GM19193 (cell line): ENCODE results near the gene PHACTR1.

Experiments
- POLR2A ChIP-seq: IDR thresholded peaks from 4 replicates; pipeline ENCODE4 v1.6.1; 2011; ENCODE audit not compliant: insufficient read depth, insufficient read length; ENCODE audit errors: extremely low read depth

PHACTR1 gene

GRCh38 chr6:12716298-12716916 lies at the start of gene PHACTR1:
Gene PHACTR1 (plus strand): TSS chr6:12716767.
- TF ChIP-seq POLR2A = no peak

DNA sequence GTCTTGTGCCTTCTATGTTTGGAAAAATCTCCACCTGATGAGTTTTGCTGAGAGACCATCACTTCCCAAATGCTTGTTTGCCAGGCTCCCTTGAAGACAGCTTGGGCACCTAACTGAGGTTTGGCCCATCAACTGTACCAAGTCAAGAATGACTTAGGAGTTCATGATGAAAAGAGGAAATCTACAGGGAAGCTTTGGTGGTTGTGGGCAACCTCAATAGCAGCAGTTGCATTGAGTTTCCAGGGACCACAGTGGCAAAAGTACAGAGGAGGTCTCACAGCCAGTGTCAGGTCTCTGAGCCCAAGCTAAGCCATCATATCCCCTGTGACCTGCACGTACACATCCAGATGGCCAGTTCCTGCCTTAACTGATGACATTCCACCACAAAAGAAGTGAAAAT lies 49.7 kb upstream of the PHACTR1 start:
- TF ChIP-seq POLR2A = no peak

- TF ChIP-seq POLR2A = no peak
Observed at GRCh38 chr6:12675931-12676330, 40.6 kb upstream of the PHACTR1 start.

GRCh38 chr6:12679341-12679740 lies 37.2 kb upstream of the PHACTR1 start:
- no peak for TF ChIP-seq POLR2A

DNA sequence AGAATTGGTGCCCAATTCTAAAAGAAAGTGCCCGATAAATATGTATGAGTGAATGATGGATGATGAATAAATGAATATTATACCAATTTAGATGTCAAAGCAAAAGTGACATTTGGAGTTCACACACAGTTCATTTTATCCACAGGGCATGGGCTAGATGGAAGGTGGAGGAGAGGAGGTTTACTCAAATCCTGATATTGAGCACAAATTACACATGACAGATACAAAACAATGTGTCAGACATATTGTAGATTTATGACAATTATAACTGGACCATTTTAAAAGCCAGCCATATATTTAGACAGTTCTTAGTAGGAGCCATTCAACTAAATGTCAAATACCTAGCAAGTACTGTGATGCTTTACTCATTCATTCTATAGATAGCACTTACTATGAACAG lies 23.4 kb upstream of the PHACTR1 start:
- no peak for TF ChIP-seq POLR2A

DNA sequence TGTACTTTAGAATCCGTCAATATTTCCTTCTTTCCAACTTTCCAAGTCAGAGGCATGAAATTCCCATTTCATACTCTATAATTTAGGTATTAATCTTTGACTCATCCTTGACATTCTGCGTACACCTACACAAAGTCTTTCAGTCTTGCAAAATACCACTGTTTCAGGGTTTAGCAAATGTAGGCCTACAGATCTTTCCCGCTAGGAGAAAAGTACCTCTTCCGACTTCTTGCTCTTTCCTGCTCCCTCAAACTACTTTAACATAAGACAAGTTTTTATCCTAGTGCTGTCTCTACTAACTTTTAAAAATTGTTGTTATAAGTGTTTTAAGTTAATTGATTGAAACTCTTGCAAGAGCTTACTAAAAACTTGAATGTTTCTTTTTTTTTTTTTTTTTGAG lies 18.3 kb upstream of the PHACTR1 start:
- no peak for TF ChIP-seq POLR2A

- no peak for TF ChIP-seq POLR2A
Observed at GRCh38 chr6:12704946-12705345, 11.6 kb upstream of the PHACTR1 start.

DNA sequence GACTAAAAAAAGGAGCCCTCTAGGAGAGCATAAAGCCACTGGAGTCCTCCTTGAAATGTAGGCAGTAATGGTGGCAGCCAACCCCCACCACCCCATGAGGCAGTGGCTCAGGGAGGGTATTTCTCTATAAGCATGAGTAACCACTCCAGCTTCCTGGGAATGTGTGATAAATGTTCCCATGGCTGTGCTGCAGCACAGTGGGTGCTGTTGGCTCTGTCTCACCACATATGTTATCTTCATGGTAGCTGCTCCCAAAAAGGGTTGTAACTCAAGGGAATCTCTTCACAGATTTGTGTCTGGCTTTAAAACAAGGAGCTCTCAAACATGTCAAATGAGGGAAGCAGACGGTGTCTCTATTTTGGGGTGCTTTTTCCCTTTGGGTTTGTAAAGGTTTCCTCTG lies 7.5 kb upstream of the PHACTR1 start:
- TF ChIP-seq POLR2A = no peak

DNA sequence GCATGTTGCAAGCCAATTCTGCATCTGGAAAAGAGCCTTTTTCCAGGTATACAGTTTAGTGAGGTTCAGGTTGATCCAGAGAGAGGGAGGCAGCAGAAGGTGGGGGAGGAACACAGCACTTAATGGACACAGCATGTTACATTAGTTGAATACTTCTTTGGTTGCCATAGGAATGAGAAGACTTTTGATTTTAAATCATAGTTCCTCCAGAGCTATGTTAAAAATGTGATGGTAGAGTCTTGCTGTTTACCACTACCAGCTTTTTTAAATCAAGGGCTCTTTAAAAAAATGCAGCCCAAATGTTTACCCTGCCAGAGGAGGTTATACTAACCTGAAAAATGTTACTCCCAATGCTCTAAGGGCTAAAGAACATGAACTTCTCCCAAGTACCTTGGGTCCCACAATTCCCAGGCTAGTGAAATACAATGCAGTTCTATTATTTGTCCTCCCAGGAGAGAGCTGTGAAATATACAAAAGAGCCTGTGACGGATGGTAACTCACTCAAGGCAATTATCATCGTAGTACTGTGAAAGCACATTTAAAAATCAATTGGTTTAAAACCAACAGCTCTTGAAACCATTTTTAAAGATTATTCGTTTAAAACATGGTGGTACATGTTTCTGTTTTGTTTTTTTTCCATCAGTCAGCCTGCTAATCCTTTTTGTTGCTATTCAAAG lies 6.9 kb upstream of the PHACTR1 start:
- TF ChIP-seq POLR2A = no peak

DNA sequence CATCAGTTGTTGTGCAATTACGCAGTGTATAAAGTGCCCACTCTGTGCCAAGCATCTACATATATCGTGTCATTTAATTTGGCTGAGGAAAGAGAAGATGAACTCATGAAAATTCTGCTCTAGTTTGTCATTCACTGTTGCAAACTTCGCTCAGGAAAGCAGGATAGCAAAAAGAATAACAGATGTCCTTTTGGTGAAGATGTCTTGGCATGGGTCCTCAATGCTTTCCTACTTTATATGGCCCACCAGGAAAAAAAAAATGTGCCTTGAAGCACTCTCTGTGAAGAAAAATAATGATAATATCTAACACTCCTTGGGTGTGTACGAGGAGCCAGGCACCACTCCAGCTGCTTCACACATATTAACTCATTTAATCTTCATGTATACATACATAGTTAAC lies 5.6 kb upstream of the PHACTR1 start:
- no peak for TF ChIP-seq POLR2A

DNA sequence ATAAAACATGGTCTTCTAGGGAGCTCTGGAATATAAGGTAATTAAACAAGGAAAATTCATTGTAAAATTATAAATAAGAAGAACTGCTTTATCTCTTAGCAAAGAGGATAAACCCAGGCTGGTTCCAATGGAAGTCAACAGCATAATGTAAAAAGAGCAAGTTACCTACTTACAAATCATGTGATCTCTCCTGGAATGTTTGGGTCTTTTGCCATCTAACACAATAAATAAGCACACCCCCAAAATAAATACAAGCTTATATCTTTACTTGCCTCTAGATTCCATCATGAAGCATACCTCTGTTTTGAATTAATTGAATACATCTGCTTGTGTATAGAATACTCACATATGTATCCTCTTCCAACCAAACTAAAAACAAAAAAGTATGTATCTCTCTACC lies 2.5 kb upstream of the PHACTR1 start:
- TF ChIP-seq POLR2A = no peak

GRCh38 chr6:12715437-12715836 lies 1.1 kb upstream of the PHACTR1 start:
- TF ChIP-seq POLR2A = no peak

DNA sequence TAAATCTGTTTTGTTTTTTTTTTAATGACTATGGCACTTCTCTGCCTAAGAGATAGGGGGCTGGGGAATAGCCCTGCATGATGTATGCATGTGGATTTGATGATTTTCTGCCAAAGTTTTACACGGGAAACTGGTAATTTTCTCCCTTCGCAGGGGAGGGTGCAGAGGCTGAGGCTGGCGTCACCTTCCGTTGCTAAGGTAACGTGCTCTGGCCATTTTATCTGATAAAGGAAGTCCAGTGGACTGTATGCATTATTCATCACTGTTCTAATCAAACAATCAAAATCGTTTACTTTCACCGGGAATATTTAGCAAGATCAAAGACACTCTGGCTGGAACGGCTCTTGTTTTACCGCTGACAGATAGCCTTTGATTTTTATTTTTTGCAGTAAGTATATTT lies 789 bp downstream of the PHACTR1 start:
- no peak for TF ChIP-seq POLR2A

DNA sequence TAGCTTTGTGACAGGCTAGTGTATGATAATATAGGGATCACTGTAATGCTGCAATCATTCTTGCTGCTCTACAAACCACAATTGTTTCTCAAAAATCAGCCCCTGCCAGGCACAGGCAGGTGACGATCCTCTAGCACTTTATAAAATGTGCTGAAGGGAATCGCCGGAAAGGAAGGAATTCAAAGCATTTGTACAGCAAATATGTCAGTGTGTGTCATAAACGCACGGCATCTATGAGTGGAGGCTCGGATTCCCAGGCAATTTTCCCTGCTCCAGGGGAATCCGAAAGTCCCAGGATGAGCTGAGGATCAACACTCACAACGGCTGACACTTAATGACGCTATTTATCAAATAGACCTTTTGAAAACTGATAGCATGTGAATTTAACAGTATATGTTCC lies 1.4 kb downstream of the PHACTR1 start:
- TF ChIP-seq POLR2A = no peak

GRCh38 chr6:12719017-12719416 lies 2.5 kb downstream of the PHACTR1 start:
- TF ChIP-seq POLR2A = no peak

GRCh38 chr6:12720310-12720709 lies 3.7 kb downstream of the PHACTR1 start:
- TF ChIP-seq POLR2A = no peak

DNA sequence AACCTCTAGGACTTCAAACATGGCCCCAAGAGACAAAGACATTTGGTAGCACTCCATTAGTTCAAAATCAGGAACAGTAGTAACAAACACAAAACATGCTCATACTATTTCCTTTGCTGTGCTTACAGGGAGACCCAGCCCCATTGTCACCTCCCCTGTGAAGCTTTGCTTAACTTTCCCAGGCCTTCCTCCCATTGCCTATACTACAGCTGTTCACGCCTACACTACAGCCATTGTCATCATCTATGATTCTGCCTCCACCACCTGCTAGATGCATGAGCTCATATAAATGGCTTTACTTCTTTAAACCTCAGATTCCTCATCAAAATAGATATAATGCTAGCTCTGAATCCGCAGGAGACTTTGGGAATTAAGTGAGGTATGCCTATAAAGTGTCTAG lies 8.7 kb downstream of the PHACTR1 start:
- TF ChIP-seq POLR2A = no peak
